GM19463 (cell line): ENCODE results near the gene MYO16.

Experiments used
- ATAC-seq: cut with Tn5 transposase; IDR thresholded peaks from one replicate; pipeline ENCODE4 v1.9.1; 2021; ENCODE audit warnings: mild to moderate bottlenecking, moderate library complexity; ENCODE audit not compliant: unreplicated experiment

The MYO16 gene

GRCh38 chr13:108662528-108662927 is 33.1 kb downstream of the MYO16 start:
- ATAC-seq, result no peak

GRCh38 chr13:108663710-108664109 is 34.3 kb downstream of the MYO16 start:
- no peak for ATAC-seq

GRCh38 chr13:108667205-108667604 is 37.8 kb downstream of the MYO16 start:
- ATAC-seq, result no peak

GRCh38 chr13:108669381-108669780 is 40.0 kb downstream of the MYO16 start:
- no peak for ATAC-seq

- ATAC-seq, result no peak
Observed at GRCh38 chr13:108674346-108674745, 44.9 kb downstream of the MYO16 start.

- ATAC-seq, result no peak
Observed at GRCh38 chr13:108674771-108675170, 45.4 kb downstream of the MYO16 start.

GRCh38 chr13:108676620-108677019 is 47.2 kb downstream of the MYO16 start:
- ATAC-seq, result no peak

GRCh38 chr13:108677806-108678205 is 48.4 kb downstream of the MYO16 start:
- no peak for ATAC-seq

GRCh38 chr13:108680011-108680410 is 50.6 kb downstream of the MYO16 start:
- no peak for ATAC-seq

GRCh38 chr13:108681986-108682575 is 52.7 kb downstream of the MYO16 start:
- ATAC-seq, result no peak

- ATAC-seq, result no peak
Observed at GRCh38 chr13:108682714-108683113, 53.3 kb downstream of the MYO16 start.

GRCh38 chr13:108686027-108686426 is 56.6 kb downstream of the MYO16 start:
- no peak for ATAC-seq

GRCh38 chr13:108690726-108691125 is 61.3 kb downstream of the MYO16 start:
- ATAC-seq, result no peak

GRCh38 chr13:108700422-108701170 is 71.2 kb downstream of the MYO16 start:
- ATAC-seq, result no peak

- ATAC-seq, result no peak
Observed at GRCh38 chr13:108702171-108702570, 72.8 kb downstream of the MYO16 start.

GRCh38 chr13:108705031-108705430 is 75.6 kb downstream of the MYO16 start:
- no peak for ATAC-seq

GRCh38 chr13:108707584-108707983 is 78.2 kb downstream of the MYO16 start:
- no peak for ATAC-seq

- ATAC-seq, result no peak
Observed at GRCh38 chr13:108708921-108709320, 79.5 kb downstream of the MYO16 start.

GRCh38 chr13:108711386-108711785 is 82.0 kb downstream of the MYO16 start:
- ATAC-seq, result no peak

GRCh38 chr13:108725471-108725870 is 96.1 kb downstream of the MYO16 start:
- no peak for ATAC-seq

- ATAC-seq, result no peak
Observed at GRCh38 chr13:108728370-108728769, 99.0 kb downstream of the MYO16 start.

GRCh38 chr13:108733022-108733560 is 103.7 kb downstream of the MYO16 start:
- no peak for ATAC-seq
